ENCODE results near the gene SND1.

DNA sequence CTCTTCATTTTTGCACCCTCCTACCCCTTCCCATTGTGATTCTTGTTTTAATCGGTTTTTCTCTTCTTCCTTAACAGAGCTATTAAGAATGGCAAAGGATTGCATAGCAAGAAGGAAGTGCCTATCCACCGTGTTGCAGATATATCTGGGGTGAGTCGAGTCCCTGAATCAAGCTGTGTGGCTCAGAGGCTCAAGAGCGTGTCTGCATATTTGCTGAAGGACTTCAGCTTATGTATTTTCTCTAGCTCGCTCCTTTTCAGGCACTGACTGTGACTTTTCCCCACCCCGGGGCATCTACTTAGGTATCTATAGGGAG lies 252.6 kb downstream of the SND1 start:
- TF ChIP-seq TAF1 (IDR thresholded peaks at IDR 0.05; ENCODE audit: low read depth) (no peak), NFIC (IDR thresholded peaks at IDR 0.05) (no peak), EP300 (IDR thresholded peaks at IDR 0.05; ENCODE audit: borderline replicate concordance) (no peak), RAD21 (IDR thresholded peaks at IDR 0.05; ENCODE audit: low read depth) (no peak), EGR1 (IDR thresholded peaks at IDR 0.05) (no peak), TEAD4 (IDR thresholded peaks at IDR 0.05) (no peak), CREB1 (IDR thresholded peaks at IDR 0.05; ENCODE audit: low read depth) (no peak)
- TF ChIP-seq, protein P1, sequence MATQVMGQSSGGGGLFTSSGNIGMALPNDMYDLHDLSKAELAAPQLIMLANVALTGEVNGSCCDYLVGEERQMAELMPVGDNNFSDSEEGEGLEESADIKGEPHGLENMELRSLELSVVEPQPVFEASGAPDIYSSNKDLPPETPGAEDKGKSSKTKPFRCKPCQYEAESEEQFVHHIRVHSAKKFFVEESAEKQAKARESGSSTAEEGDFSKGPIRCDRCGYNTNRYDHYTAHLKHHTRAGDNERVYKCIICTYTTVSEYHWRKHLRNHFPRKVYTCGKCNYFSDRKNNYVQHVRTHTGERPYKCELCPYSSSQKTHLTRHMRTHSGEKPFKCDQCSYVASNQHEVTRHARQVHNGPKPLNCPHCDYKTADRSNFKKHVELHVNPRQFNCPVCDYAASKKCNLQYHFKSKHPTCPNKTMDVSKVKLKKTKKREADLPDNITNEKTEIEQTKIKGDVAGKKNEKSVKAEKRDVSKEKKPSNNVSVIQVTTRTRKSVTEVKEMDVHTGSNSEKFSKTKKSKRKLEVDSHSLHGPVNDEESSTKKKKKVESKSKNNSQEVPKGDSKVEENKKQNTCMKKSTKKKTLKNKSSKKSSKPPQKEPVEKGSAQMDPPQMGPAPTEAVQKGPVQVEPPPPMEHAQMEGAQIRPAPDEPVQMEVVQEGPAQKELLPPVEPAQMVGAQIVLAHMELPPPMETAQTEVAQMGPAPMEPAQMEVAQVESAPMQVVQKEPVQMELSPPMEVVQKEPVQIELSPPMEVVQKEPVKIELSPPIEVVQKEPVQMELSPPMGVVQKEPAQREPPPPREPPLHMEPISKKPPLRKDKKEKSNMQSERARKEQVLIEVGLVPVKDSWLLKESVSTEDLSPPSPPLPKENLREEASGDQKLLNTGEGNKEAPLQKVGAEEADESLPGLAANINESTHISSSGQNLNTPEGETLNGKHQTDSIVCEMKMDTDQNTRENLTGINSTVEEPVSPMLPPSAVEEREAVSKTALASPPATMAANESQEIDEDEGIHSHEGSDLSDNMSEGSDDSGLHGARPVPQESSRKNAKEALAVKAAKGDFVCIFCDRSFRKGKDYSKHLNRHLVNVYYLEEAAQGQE (IDR thresholded peaks at IDR 0.05; ENCODE audit: low read depth), result no peak

Measured in Ishikawa (cell line).